GF-D8 (cell line): ENCODE data around the gene QSER1.
A peak's percentile ranks its signal among the peaks of the same experiment; 100 is the strongest.
"Not testable (repeated sequence)": the region's sequence is repeated elsewhere in the genome, so short reads cannot be mapped to it uniquely, and the experiment has no call there.

Source experiments
- DNase-seq: peaks from one replicate; lab custom pipeline; 2025; lab: John Stamatoyannopoulos, UW

Gene QSER1

GRCh38 chr11:32892355-32893092, at the start of gene QSER1:
QSER1 (plus strand) TSS chr11:32892811; CDS start chr11:32893126, 315 bp downstream.
- peak; percentile 10 for DNase-seq

- no peak for DNase-seq
Measured at GRCh38 chr11:32843544-32843943, 49.1 kb upstream of the QSER1 start.

- no peak for DNase-seq
Measured at GRCh38 chr11:32847511-32847910, 45.1 kb upstream of the QSER1 start.

GRCh38 chr11:32849761-32850160, 42.9 kb upstream of the QSER1 start:
- no peak for DNase-seq

GRCh38 chr11:32851251-32851650, 41.4 kb upstream of the QSER1 start:
- no peak for DNase-seq

- DNase-seq: no peak
Measured at GRCh38 chr11:32852207-32852606, 40.4 kb upstream of the QSER1 start.

- no peak for DNase-seq
Measured at GRCh38 chr11:32855601-32856000, 37.0 kb upstream of the QSER1 start.

GRCh38 chr11:32858731-32859130, 33.9 kb upstream of the QSER1 start:
- no peak for DNase-seq

GRCh38 chr11:32861850-32862577, 30.6 kb upstream of the QSER1 start:
- no peak for DNase-seq

GRCh38 chr11:32864555-32864954, 28.1 kb upstream of the QSER1 start:
- no peak for DNase-seq

GRCh38 chr11:32868752-32869151, 23.9 kb upstream of the QSER1 start:
- not testable (repeated sequence) for DNase-seq

GRCh38 chr11:32870676-32871075, 21.9 kb upstream of the QSER1 start:
- no peak for DNase-seq

GRCh38 chr11:32874132-32874531, 18.5 kb upstream of the QSER1 start:
- no peak for DNase-seq

GRCh38 chr11:32881286-32881685, 11.3 kb upstream of the QSER1 start:
- no peak for DNase-seq

- no peak for DNase-seq
Measured at GRCh38 chr11:32883421-32883820, 9.2 kb upstream of the QSER1 start.

GRCh38 chr11:32884023-32884422, 8.6 kb upstream of the QSER1 start:
- DNase-seq: no peak

GRCh38 chr11:32884770-32885384, 7.7 kb upstream of the QSER1 start:
- DNase-seq: no peak

- DNase-seq: no peak
Measured at GRCh38 chr11:32885556-32885955, 7.1 kb upstream of the QSER1 start.

- no peak for DNase-seq
Measured at GRCh38 chr11:32886180-32886579, 6.4 kb upstream of the QSER1 start.

- DNase-seq: not testable (repeated sequence)
Measured at GRCh38 chr11:32887707-32888383, 4.8 kb upstream of the QSER1 start.

GRCh38 chr11:32888384-32888710, 4.3 kb upstream of the QSER1 start:
- not testable (repeated sequence) for DNase-seq

GRCh38 chr11:32888805-32889204, 3.8 kb upstream of the QSER1 start:
- DNase-seq: no peak
